ENCODE results near the gene CASTOR2.
"Not testable (repeated sequence)": the region's sequence is repeated elsewhere in the genome, so short reads cannot be mapped to it uniquely, and the experiment has no call there.

CASTOR2 gene

GRCh38 chr7:74994869-74995543 is 30.5 kb downstream of the CASTOR2 start:
- not testable (repeated sequence) for DNase-seq (ENCODE audit: low read depth in 2 of 2)

- not testable (repeated sequence) for DNase-seq (ENCODE audit: low read depth in 2 of 2)
These were observed 31.9 kb downstream of the CASTOR2 start for GRCh38 chr7:74996361-74996760.

GRCh38 chr7:74997811-74998210 is 33.3 kb downstream of the CASTOR2 start:
- not testable (repeated sequence) for DNase-seq (ENCODE audit: low read depth in 2 of 2)

- not testable (repeated sequence) for DNase-seq (ENCODE audit: low read depth in 2 of 2)
These were observed 36.9 kb downstream of the CASTOR2 start for GRCh38 chr7:75001356-75001755.

GRCh38 chr7:75010036-75010435 is 45.5 kb downstream of the CASTOR2 start:
- no peak for DNase-seq (ENCODE audit: low read depth in 2 of 2)

- no peak for DNase-seq (ENCODE audit: low read depth in 2 of 2)
These were observed 53.3 kb downstream of the CASTOR2 start for GRCh38 chr7:75017832-75018231.

- no peak for DNase-seq (ENCODE audit: low read depth in 2 of 2)
These were observed 54.3 kb downstream of the CASTOR2 start for GRCh38 chr7:75018570-75019364.

GRCh38 chr7:75019800-75020199 is 55.3 kb downstream of the CASTOR2 start:
- no peak for DNase-seq (ENCODE audit: low read depth in 2 of 2)

GRCh38 chr7:75024922-75025321 is 60.4 kb downstream of the CASTOR2 start:
- DNase-seq (ENCODE audit: low read depth in 2 of 2): no peak

- no peak for DNase-seq (ENCODE audit: low read depth in 2 of 2)
These were observed 63.8 kb downstream of the CASTOR2 start for GRCh38 chr7:75028299-75028698.

- DNase-seq (ENCODE audit: low read depth in 2 of 2): no peak
These were observed 68.6 kb downstream of the CASTOR2 start for GRCh38 chr7:75033064-75033463.

- no peak for DNase-seq (ENCODE audit: low read depth in 2 of 2)
These were observed 69.3 kb downstream of the CASTOR2 start for GRCh38 chr7:75033826-75034225.

GRCh38 chr7:75038508-75038907 is 74.0 kb downstream of the CASTOR2 start:
- no peak for DNase-seq (ENCODE audit: low read depth in 2 of 2)

GRCh38 chr7:75039166-75039565 is 74.7 kb downstream of the CASTOR2 start:
- DNase-seq (ENCODE audit: low read depth in 2 of 2): no peak

GRCh38 chr7:75039709-75040108 is 75.2 kb downstream of the CASTOR2 start:
- DNase-seq (ENCODE audit: low read depth in 2 of 2): no peak

- no peak for DNase-seq (ENCODE audit: low read depth in 2 of 2)
These were observed 76.0 kb downstream of the CASTOR2 start for GRCh38 chr7:75040512-75040911.

GRCh38 chr7:75042286-75042685 is 77.8 kb downstream of the CASTOR2 start:
- no peak for DNase-seq (ENCODE audit: low read depth in 2 of 2)

GRCh38 chr7:75042831-75043703 is 78.6 kb downstream of the CASTOR2 start:
- DNase-seq (ENCODE audit: low read depth in 2 of 2): no peak

- no peak for DNase-seq (ENCODE audit: low read depth in 2 of 2)
These were observed 81.4 kb downstream of the CASTOR2 start for GRCh38 chr7:75045881-75046280.

GRCh38 chr7:75048435-75049379 is 84.2 kb downstream of the CASTOR2 start:
- no peak for DNase-seq (ENCODE audit: low read depth in 2 of 2)

GRCh38 chr7:75049817-75050216 is 85.3 kb downstream of the CASTOR2 start:
- no peak for DNase-seq (ENCODE audit: low read depth in 2 of 2)

Measured in stimulated activated CD8-positive, alpha-beta memory T cell treated with anti-CD3 and anti-CD28 coated beads, Interleukin-15, amount 100 ng/mL, for 48 hours (primary cell).